Lower leg skin (tissue), 4 donors: ENCODE data around the gene RIMS1. TPM values are rescaled to one million over a fixed set of nuclear protein-coding genes. Genes with fewer than 3 reads are reported as not detected.

ENCODE experiments used
- DNase-seq, 2 donors: peaks; one replicate each; pipeline ENCODE4 v3.0.0-alpha.2; 2019; ENCODE audit warnings: low spot score in 2 of 2
- H3K4me3 ChIP-seq: fragments of 200-600 bp; sonication (generic); 2 replicates; pipeline ENCODE4 v1.5.1; 2017; ENCODE audit warnings: mild to moderate bottlenecking, low read depth; ENCODE audit not compliant: poor library complexity, severe bottlenecking
- POLR2A ChIP-seq, 2 donors: fragments of 450-650 bp; IDR thresholded peaks; one replicate each; pipeline ENCODE4 v1.6.1; 2016 to 2017; ENCODE audit warnings: antibody characterized with exemption in 2 of 2, mild to moderate bottlenecking in 1 of 2, moderate library complexity in 1 of 2
- WGBS, 2 donors: methylation state at CpG; one replicate each; pipeline ENCODE4 v1.1.5; 2018; 5-methylcytosine and 5-hydroxymethylcytosine counted together
- intact Hi-C: fragments of 100-400 bp; cut with DNase I; formaldehyde crosslinking; loops from one replicate; pipeline ENCODE4 v1.15.0; 2023; ENCODE audit warnings: low total_unique reads
- total RNA-seq, 4 donors: library from RNA; depleted of rRNA; stranded (reverse); fragments of >200 nt; gene quantifications; one replicate each; pipeline ENCODE4 v1.1.0, GENCODE V29; 2016
- TF ChIP-seq, protein P1 (sequence below), 3 donors: fragments of 450-650 bp; IDR thresholded peaks; one replicate each; pipeline ENCODE4 v1.5.1; 2016; ENCODE audit warnings: antibody characterized with exemption in 3 of 3, mild to moderate bottlenecking in 3 of 3, moderate library complexity in 2 of 3

RIMS1 gene
- total RNA-seq, 4 donors from 2014 or later: 1.3 to 9.4 (median 4.7) TPM

DNA sequence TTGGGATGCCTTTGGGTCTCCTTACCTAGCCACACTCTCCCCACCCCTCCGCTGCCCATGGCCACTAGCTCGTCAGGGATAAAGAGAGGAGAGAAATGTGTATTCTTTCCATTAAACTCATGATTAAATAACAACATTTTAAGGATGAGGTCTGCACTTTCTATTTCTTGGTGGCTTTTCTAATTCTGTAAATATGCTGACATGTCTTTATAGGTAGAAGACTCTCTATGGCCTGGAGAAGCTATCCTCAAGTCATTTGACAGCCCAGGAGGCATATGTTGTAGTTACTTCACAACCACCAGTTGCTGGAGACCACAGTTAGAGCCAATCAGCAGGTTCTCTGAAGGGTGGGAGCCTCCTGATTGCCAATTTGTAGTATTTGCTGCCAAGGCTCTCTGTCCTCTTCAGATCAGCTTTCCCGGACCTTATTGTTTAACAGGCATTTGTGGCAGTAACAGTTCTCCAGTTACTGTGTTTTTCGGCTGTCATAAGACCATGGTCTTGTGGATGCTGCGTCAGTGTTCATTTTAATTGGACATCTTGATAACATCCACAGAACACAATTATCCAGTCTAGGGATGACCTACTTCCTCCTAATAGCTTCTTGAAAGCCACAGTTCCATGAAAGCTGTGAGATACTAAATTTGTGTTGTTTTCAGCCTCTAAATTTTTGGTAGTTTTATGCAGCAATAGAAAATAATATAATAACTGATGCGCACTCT, 530.6 kb downstream of the RIMS1 start:
- no peak for TF ChIP-seq POLR2A (IDR thresholded peaks at IDR 0.05)
- TF ChIP-seq, protein P1, sequence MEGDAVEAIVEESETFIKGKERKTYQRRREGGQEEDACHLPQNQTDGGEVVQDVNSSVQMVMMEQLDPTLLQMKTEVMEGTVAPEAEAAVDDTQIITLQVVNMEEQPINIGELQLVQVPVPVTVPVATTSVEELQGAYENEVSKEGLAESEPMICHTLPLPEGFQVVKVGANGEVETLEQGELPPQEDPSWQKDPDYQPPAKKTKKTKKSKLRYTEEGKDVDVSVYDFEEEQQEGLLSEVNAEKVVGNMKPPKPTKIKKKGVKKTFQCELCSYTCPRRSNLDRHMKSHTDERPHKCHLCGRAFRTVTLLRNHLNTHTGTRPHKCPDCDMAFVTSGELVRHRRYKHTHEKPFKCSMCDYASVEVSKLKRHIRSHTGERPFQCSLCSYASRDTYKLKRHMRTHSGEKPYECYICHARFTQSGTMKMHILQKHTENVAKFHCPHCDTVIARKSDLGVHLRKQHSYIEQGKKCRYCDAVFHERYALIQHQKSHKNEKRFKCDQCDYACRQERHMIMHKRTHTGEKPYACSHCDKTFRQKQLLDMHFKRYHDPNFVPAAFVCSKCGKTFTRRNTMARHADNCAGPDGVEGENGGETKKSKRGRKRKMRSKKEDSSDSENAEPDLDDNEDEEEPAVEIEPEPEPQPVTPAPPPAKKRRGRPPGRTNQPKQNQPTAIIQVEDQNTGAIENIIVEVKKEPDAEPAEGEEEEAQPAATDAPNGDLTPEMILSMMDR (IDR thresholded peaks at IDR 0.05): no peak
- H3K4me3 ChIP-seq: no peak overlapping the region
- WGBS, 2 donors: 83% methylated on average over 6 of the region's 6 CpGs
- DNase-seq: no peak
- intact Hi-C loops: no loop called here

DNA sequence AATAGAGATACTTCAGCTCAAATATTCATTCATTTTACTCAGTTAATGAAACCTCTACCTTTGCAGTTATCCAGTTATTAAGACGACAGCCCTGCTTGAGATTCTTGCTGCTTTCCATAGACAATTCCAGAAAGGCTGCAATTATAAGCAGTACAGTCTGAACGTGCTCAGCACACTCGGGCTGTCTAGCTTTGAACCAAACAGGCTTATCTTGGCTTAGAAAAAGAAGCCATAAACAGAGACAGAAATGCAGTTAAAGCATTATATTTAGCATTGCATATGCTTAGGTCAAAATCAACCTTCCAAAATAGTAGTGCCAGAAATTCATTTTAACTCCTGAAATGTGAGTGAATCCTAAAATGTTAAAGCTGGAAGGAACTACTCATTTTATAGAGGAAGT, 531.4 kb downstream of the RIMS1 start:
- no peak overlapping the region for H3K4me3 ChIP-seq
- 44 to 51% methylated on average over 3 of the region's 3 CpGs for WGBS, 2 donors
- TF ChIP-seq, protein P1 (IDR thresholded peaks at IDR 0.05): no peak
- TF ChIP-seq POLR2A (IDR thresholded peaks at IDR 0.05): no peak
- DNase-seq: no peak
- intact Hi-C loops: no loop called here

DNA sequence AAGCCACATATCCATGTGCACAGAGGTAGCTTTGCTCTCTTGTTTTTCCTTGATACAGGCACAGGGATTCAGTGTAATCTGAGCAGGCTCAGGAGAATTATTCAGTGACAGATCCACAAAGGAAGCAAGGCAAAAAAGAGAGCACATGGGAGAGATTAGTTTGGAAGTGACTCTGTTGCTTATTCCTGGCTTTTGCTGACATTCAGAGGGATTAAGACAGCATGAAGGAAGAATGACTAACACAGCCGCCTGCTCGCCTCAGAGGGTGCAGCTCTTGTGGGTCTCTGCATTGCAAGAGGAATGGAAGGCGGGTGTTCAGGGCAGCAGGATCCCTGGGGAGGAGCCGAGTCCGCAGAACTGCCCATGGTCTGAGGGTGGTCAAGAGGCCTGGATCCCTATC, 532.1 kb downstream of the RIMS1 start:
- TF ChIP-seq, protein P1 (IDR thresholded peaks at IDR 0.05): no peak
- TF ChIP-seq POLR2A (IDR thresholded peaks at IDR 0.05): no peak
- no peak for DNase-seq
- intact Hi-C loops: no loop called here
- 58 to 71% methylated on average over 5 of the region's 5 CpGs for WGBS, 2 donors
- no peak overlapping the region for H3K4me3 ChIP-seq

DNA sequence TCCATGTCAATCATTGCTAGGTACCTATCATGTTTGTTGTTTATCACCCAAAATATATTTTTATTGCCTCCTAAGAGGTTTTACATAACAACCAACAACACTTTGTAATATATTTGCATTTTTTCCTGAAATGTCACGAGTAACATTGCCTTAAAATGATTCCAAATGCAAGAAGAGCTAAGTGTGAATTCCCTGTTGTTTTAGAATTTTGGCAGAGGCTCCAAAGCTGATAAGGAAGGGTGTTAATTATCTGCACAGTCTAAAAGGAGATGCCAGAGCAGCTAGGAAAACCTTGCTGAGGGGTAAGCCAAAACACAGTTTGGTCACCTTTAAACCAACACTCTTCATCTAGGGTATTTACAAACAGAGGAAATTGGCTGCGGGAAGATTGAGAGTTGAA, 533.6 kb downstream of the RIMS1 start:
- no peak overlapping the region for H3K4me3 ChIP-seq
- WGBS, 2 donors: 71 to 79% methylated on average over 2 of the region's 2 CpGs
- no peak for DNase-seq
- TF ChIP-seq POLR2A (IDR thresholded peaks at IDR 0.05): no peak
- TF ChIP-seq, protein P1 (IDR thresholded peaks at IDR 0.05): no peak
- intact Hi-C loops: no loop called here

DNA sequence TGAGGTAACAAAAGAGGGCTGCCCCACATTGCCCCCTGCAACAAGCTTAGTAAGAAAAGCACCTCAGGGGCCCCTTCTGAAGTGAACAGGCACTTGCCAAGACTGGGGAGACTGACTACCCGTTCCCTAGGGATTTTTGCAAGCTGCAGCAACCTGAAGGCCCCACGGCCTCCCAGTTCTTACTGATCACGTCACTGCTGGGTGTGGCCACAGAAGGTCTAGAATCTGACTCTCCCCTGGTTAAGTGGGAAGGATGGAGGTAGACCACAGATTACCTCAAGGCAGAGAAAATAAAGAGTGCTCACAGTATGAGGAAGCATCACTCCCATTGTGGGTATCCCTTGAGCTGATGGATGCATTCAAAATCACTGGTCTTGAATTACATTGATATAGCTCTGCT, 534.1 kb downstream of the RIMS1 start:
- H3K4me3 ChIP-seq: no peak overlapping the region
- no peak for TF ChIP-seq POLR2A (IDR thresholded peaks at IDR 0.05)
- TF ChIP-seq, protein P1 (IDR thresholded peaks at IDR 0.05): no peak
- WGBS, 2 donors: 50 to 70% methylated on average over 3 of the region's 3 CpGs
- intact Hi-C loops: no loop called here
- no peak for DNase-seq

DNA sequence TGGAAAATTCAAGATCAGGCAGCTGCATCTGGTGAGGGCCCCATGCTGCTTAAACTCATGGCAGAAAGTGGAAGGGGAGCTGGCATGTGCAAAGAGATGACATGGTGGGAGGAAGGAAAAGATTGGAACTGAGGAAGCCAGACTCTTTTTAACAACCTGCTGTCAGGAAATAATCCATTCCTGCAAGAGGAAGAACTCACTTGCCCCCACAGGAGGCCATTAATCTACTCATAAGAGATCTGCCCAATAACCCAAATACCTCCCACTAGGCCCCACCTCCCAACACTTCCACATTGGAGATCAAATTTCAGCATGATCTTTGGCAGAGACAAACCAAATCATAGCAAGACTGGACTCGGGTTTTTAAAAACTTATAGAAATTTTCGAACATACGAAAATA, 535.0 kb downstream of the RIMS1 start:
- intact Hi-C loops: no loop called here
- H3K4me3 ChIP-seq: no peak overlapping the region
- TF ChIP-seq, protein P1 (IDR thresholded peaks at IDR 0.05): no peak
- TF ChIP-seq POLR2A (IDR thresholded peaks at IDR 0.05): no peak
- DNase-seq: no peak
- 84 to 88% methylated on average over 3 of the region's 3 CpGs for WGBS, 2 donors
